GM12872 (cell line): Measurements from ENCODE around the gene BARHL2.

Experiments
- CTCF ChIP-seq: IDR thresholded peaks from 3 replicates; pipeline ENCODE4 v1.5.1; 2011; ENCODE audit warnings: low read depth, mild to moderate bottlenecking, low read length, moderate library complexity; ENCODE audit not compliant: insufficient read depth

Gene BARHL2

GRCh38 chr1:90716552-90717355 is at the start of gene BARHL2:
BARHL2 (minus strand) TSS chr1:90717302; CDS start chr1:90717195, 107 bp downstream.
- no peak for TF ChIP-seq CTCF

GRCh38 chr1:90763930-90764329 is 46.8 kb upstream of the BARHL2 start:
- no peak for TF ChIP-seq CTCF

GRCh38 chr1:90763506-90763905 is 46.4 kb upstream of the BARHL2 start:
- TF ChIP-seq CTCF = no peak

GRCh38 chr1:90761781-90762589 is 44.9 kb upstream of the BARHL2 start:
- TF ChIP-seq CTCF = no peak

DNA sequence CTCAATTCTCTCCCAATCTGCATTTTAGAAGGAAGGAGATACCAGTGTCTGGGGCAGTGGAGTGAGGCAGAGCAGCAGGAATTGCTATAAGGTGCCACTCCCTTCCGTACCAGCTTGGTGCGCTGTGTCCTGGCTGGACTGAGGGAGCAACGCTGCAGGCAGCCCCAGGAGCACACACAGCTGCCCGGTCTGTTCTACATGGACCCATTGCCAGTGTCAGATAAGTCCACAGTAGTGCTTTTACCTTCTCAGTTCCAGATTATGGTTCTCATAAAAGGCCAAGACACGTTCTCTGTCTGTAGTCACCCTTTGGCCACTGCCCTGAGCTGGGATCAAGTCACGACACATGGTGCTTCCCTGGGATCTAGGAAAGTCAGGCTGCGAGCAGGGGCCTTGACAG is 44.1 kb upstream of the BARHL2 start:
- TF ChIP-seq CTCF = no peak

DNA sequence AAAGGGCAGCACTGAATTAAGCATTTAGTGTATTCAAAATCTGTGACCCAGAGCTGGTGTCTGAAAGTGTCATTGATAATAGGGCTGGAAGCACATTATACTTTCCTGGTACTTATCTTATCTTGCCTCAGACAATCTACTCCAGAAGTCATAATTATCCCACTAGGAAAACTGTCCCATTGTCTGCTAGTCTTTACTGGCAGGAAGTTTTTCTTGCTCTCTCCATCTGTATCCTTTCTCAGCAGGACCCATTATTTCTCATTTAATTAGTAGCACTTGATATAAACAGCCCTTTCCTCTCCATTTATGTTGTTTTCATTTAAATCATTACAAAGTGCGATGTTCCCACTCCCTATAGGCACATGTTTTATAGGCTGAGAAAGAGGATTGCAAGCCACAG is 36.5 kb upstream of the BARHL2 start:
- no peak for TF ChIP-seq CTCF

DNA sequence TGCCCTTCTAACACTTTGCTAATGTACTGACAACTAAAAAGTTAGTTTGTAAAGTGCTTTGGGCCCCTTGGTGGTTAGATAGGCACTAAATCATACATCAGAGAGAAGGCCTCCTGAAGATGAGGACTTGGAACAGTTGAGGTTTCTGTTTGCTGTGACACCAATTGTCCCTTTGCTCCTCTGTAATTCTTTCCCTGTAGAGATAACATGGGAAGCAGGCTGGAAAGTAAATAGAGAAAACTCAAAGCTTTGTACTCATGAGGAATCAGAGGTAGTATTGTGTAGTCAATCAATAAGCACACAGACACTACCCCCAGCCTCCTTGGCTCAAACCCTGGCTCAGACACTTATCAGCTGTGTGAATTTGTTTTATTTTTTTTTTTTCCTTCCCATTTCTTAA is 31.6 kb upstream of the BARHL2 start:
- TF ChIP-seq CTCF = no peak
